ENCODE measurements around the gene LIPJ.
A peak's percentile ranks its signal among the peaks of the same experiment; 100 is the strongest.

The LIPJ gene

DNA sequence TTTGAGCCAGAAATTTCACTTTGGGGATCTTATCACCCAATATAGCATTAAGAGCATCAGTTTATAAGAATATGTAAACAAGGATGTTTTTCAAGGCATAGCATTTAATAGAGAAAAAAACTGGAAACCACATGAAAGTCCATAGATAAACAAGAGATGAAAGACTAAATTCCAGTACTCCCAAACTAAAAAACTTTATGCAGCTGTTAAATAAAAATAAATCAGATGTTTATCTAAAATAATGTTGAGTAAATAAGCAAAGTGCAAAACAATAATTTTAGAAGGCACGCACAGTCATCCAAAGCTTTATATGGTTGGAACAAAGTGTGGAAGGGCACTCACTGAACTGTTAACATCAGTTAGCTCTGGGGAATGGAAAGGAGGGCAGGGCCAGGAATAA is 24.4 kb upstream of the LIPJ start:
- TF ChIP-seq TAF1 (IDR thresholded peaks at IDR 0.05; ENCODE audit: borderline replicate concordance, insufficient read depth, low read length) (no peak), FOXP2 (optimal IDR thresholded peaks at IDR 0.05; ENCODE audit: borderline replicate concordance, extremely low read depth, extremely low read length, insufficient read depth) (no peak)
- TF ChIP-seq, protein P1, sequence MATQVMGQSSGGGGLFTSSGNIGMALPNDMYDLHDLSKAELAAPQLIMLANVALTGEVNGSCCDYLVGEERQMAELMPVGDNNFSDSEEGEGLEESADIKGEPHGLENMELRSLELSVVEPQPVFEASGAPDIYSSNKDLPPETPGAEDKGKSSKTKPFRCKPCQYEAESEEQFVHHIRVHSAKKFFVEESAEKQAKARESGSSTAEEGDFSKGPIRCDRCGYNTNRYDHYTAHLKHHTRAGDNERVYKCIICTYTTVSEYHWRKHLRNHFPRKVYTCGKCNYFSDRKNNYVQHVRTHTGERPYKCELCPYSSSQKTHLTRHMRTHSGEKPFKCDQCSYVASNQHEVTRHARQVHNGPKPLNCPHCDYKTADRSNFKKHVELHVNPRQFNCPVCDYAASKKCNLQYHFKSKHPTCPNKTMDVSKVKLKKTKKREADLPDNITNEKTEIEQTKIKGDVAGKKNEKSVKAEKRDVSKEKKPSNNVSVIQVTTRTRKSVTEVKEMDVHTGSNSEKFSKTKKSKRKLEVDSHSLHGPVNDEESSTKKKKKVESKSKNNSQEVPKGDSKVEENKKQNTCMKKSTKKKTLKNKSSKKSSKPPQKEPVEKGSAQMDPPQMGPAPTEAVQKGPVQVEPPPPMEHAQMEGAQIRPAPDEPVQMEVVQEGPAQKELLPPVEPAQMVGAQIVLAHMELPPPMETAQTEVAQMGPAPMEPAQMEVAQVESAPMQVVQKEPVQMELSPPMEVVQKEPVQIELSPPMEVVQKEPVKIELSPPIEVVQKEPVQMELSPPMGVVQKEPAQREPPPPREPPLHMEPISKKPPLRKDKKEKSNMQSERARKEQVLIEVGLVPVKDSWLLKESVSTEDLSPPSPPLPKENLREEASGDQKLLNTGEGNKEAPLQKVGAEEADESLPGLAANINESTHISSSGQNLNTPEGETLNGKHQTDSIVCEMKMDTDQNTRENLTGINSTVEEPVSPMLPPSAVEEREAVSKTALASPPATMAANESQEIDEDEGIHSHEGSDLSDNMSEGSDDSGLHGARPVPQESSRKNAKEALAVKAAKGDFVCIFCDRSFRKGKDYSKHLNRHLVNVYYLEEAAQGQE (IDR thresholded peaks at IDR 0.05; ENCODE audit: insufficient read depth in 1 of 2, low read depth in 2 of 2, low read length in 2 of 2) = no peak

GRCh38 chr10:88565072-88565471 is 21.5 kb upstream of the LIPJ start:
- TF ChIP-seq FOXP2 (optimal IDR thresholded peaks at IDR 0.05; ENCODE audit: borderline replicate concordance, extremely low read depth, extremely low read length, insufficient read depth) (no peak), SIN3A (IDR thresholded peaks at IDR 0.05; ENCODE audit: borderline replicate concordance, insufficient read depth, low read length) (no peak), POLR2AphosphoS5 (IDR thresholded peaks at IDR 0.05; ENCODE audit: low read depth, low read length) (no peak), TAF1 (IDR thresholded peaks at IDR 0.05; ENCODE audit: borderline replicate concordance, insufficient read depth, low read length) (no peak)
- TF ChIP-seq, protein P1 (IDR thresholded peaks at IDR 0.05; ENCODE audit: insufficient read depth in 1 of 2, low read depth in 2 of 2, low read length in 2 of 2) = no peak

GRCh38 chr10:88582411-88582805 is 4.2 kb upstream of the LIPJ start:
- no peak for TF ChIP-seq TAF1 (IDR thresholded peaks at IDR 0.05; ENCODE audit: borderline replicate concordance, insufficient read depth, low read length)
- TF ChIP-seq POLR2AphosphoS5 (IDR thresholded peaks at IDR 0.05; ENCODE audit: low read depth, low read length) = no peak
- TF ChIP-seq SIN3A (IDR thresholded peaks at IDR 0.05; ENCODE audit: borderline replicate concordance, insufficient read depth, low read length) = no peak
- TF ChIP-seq FOXP2 (optimal IDR thresholded peaks at IDR 0.05; ENCODE audit: borderline replicate concordance, extremely low read depth, extremely low read length, insufficient read depth) = no peak
- TF ChIP-seq, protein P1 (IDR thresholded peaks at IDR 0.05; ENCODE audit: insufficient read depth in 1 of 2, low read depth in 2 of 2, low read length in 2 of 2) = no peak

GRCh38 chr10:88582806-88583583 is 3.6 kb upstream of the LIPJ start, which contains the start of gene RNLS:
RNLS (minus strand) TSS chr10:88583318.
- TF ChIP-seq FOXP2 (optimal IDR thresholded peaks at IDR 0.05; ENCODE audit: borderline replicate concordance, extremely low read depth, extremely low read length, insufficient read depth) = peak; percentile 22
- TF ChIP-seq POLR2AphosphoS5 (IDR thresholded peaks at IDR 0.05; ENCODE audit: low read depth, low read length) = 0 out of 2 replicates have a peak, but pooled peaks have one; percentile 36
- no peak for TF ChIP-seq TAF1 (IDR thresholded peaks at IDR 0.05; ENCODE audit: borderline replicate concordance, insufficient read depth, low read length)
- TF ChIP-seq, protein P1 (IDR thresholded peaks at IDR 0.05; ENCODE audit: insufficient read depth in 1 of 2, low read depth in 2 of 2, low read length in 2 of 2) = no peak
- no peak for TF ChIP-seq SIN3A (IDR thresholded peaks at IDR 0.05; ENCODE audit: borderline replicate concordance, insufficient read depth, low read length)
